ENCODE results near the gene USP47.

GRCh38 chr11:11850668-11851067 is 8.9 kb downstream of the USP47 start:
- TF ChIP-seq, protein P1, sequence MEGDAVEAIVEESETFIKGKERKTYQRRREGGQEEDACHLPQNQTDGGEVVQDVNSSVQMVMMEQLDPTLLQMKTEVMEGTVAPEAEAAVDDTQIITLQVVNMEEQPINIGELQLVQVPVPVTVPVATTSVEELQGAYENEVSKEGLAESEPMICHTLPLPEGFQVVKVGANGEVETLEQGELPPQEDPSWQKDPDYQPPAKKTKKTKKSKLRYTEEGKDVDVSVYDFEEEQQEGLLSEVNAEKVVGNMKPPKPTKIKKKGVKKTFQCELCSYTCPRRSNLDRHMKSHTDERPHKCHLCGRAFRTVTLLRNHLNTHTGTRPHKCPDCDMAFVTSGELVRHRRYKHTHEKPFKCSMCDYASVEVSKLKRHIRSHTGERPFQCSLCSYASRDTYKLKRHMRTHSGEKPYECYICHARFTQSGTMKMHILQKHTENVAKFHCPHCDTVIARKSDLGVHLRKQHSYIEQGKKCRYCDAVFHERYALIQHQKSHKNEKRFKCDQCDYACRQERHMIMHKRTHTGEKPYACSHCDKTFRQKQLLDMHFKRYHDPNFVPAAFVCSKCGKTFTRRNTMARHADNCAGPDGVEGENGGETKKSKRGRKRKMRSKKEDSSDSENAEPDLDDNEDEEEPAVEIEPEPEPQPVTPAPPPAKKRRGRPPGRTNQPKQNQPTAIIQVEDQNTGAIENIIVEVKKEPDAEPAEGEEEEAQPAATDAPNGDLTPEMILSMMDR (conservative IDR thresholded peaks at IDR 0.05; ENCODE audit: low read depth, low read length): no peak
- TF ChIP-seq EZH2 (IDR thresholded peaks at IDR 0.05; ENCODE audit: borderline replicate concordance, low read depth, low read length, poor library complexity, severe bottlenecking): no peak
